Naive thymus-derived CD8-positive, alpha-beta T cell (primary cell): ENCODE measurements around the gene DIABLO. TPM values are rescaled to one million over a fixed set of nuclear protein-coding genes. Genes with fewer than 3 reads are reported as not detected.
"Not testable (repeated sequence)": the region's sequence is repeated elsewhere in the genome, so short reads cannot be mapped to it uniquely, and the experiment has no call there.

Experiments
- ATAC-seq, 2 donors: fragments of 150-1000 bp; cut with Tn5 transposase in 1 of 2; sonication (Bioruptor Pico), chemical (Tn5 transposase) in 1 of 2; 1 replicate in 1 of 2; 2 replicates in 1 of 2; pipeline ENCODE4 v1.10.0; 2021; ENCODE audit warnings: mild to moderate bottlenecking in 2 of 2, moderate library complexity in 2 of 2
- POLR2A ChIA-PET: fragments of 350-600 bp; sonication (Branson Sonifier 250); formaldehyde crosslinking; loops from one replicate; lab custom pipeline; 2021; ENCODE audit warnings: antibody characterized with exemption; lab: Charles Lee
- DNase-seq, 10 donors: peaks; one replicate each; pipeline versions ENCODE4 v3.0.0 to v3.0.0-alpha.2; 2020 to 2022
- H3K27ac Mint-ChIP-seq, 10 donors: one replicate each; pipeline ENCODE4 v1.8.0; 2020 to 2022; ENCODE audit warnings: mild to moderate bottlenecking in 10 of 10, mixed read lengths in 10 of 10, moderate library complexity in 4 of 10, inconsistent platforms in 1 of 10
- H3K27me3 Mint-ChIP-seq, 5 donors: one replicate each; pipeline ENCODE4 v1.8.0; 2021 to 2022; ENCODE audit warnings: mixed read lengths in 5 of 5
- H3K36me3 Mint-ChIP-seq, 3 donors: one replicate each; pipeline ENCODE4 v1.8.0; 2020 to 2022; ENCODE audit warnings: mixed read lengths in 3 of 3, mild to moderate bottlenecking in 2 of 3, inconsistent platforms in 1 of 3
- H3K4me1 Mint-ChIP-seq, 4 donors: one replicate each; pipeline ENCODE4 v1.8.0; 2021 to 2022; ENCODE audit warnings: mixed read lengths in 4 of 4
- H3K4me3 Mint-ChIP-seq, 10 donors: one replicate each; pipeline ENCODE4 v1.8.0; 2020 to 2022; ENCODE audit warnings: mild to moderate bottlenecking in 10 of 10, mixed read lengths in 10 of 10, moderate library complexity in 6 of 10, inconsistent platforms in 1 of 10
- H3K9me3 Mint-ChIP-seq, 9 donors: one replicate each; pipeline ENCODE4 v1.8.0; 2020 to 2022; ENCODE audit warnings: mixed read lengths in 9 of 9, mild to moderate bottlenecking in 3 of 9, inconsistent platforms in 1 of 9, moderate library complexity in 1 of 9
- polyA plus RNA-seq, 3 donors: library from polyadenylated mRNA; unstranded; fragments of 300-500 nt; fragmentation: Illumina TruSeq; gene quantifications; one replicate each; pipeline ENCODE4 v1.2.3, GENCODE V29; 2021
- total RNA-seq, 8 experiments: library from RNA in 2 of 8; stranded (reverse) in 2 of 8; gene quantifications; one replicate each; pipeline ENCODE4 v1.2.3 and lab custom pipeline; 2021 to 2026

The DIABLO gene
- 10 to 100 TPM; 41.7 to 51.0 TPM for total RNA-seq
- polyA plus RNA-seq, result 10 to 100 TPM; 48.2 to 71.3 (median 61.7) TPM
- total RNA-seq (lab: John Stamatoyannopoulos, UW), result 8.8 to 46.3 (median 12.4) reads per million in 6 experiments

DNA sequence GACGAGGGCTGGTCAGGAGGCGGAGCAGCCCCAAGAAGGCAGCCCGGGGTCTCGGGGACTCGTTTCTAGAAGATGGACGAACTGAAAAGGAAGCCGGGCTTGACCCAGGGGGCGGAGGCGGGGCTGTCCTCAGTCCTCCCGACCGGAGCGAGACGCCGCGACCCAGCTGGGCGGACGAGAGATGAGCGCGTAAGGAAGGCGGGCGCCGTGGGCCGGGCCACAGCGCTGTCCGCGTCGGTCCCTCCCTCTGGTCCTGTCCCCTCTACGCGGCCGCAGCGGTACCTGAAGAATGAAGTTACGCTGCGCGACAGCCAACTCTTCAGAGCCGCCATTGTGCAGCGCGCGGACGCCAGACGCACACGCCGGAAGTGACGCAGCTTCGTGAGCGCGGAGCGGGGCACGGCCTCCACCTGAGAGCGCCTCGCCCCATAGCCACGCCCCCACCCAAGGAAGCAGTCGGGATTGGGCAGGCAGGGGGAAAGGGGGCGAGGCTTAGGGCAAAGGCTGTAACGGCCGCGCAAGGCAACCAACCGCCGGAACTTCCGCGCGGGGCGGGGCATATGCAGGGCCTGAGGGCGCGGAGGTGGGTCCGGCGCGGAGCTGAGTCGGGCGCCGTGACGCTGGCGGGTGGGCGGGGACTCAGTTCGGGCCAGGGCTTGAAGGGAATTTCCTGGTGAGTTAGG lies at the start of gene DIABLO:
TSS of gene DIABLO (minus strand) at position 370 of the 683 bp plus-strand sequence. CDS start at position 332, 38 bp downstream.
- peak; percentile 91 for ATAC-seq
- DNase-seq, result peak; percentile 93 to 100 (median 100)
- peak within 1 kb of the TSS; percentile 84 to 93 (median 90) for H3K4me3 Mint-ChIP-seq
- H3K4me1 Mint-ChIP-seq, result peaks cover 22 to 58% (median 43%) of the 10 kb centered on the region in 4 donors
- POLR2A ChIA-PET, result interaction anchor here (0.5 to 4.4 kb wide), 20 partner anchors 19 to 1526 kb away, joined by 3 to 23 read pairs (median 5); partner anchors contain the start of genes ATP6V0A2, B3GNT4, CCDC62 and KNTC1
- peaks cover 0 to 41% (median 10%) of the 10 kb centered on the region in 3 donors for H3K36me3 Mint-ChIP-seq
- no peaks in the 10 kb centered on the region for H3K9me3 Mint-ChIP-seq
- H3K27ac Mint-ChIP-seq, result peak within 1 kb of the TSS; percentile 79 to 97 (median 94)
- H3K27me3 Mint-ChIP-seq, result no peaks in the 10 kb centered on the region

DNA sequence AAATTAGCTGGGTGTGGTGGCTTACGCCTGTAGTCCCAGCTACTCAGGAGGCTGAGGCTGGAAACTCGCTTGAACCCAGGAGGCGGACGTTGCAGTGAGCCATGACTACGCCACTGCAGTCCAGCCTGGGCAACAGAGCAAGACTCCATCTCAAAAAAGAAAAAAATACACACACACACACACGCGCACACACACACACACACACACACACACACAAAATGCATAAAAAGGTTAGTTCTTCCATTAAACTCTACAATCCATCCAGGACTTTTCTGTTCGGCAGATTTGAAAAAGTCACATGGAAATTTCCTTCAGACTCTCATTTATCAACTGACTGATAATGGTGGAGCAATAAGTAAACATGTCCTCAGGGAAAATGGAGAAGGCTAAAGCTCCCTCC lies 49.6 kb upstream of the DIABLO start:
- ATAC-seq (no peak), DNase-seq (no peak)
- no peak overlapping the region for H3K4me3 Mint-ChIP-seq
- H3K27ac Mint-ChIP-seq, result peak overlapping the region in 2 of 10 donors; percentile 27 to 49
- no peaks in the 10 kb centered on the region for H3K9me3 Mint-ChIP-seq
- POLR2A ChIA-PET, result no interaction called here
- peaks cover 0 to 55% (median 2%) of the 10 kb centered on the region in 3 donors for H3K36me3 Mint-ChIP-seq
- H3K27me3 Mint-ChIP-seq, result no peaks in the 10 kb centered on the region
- no peaks in the 10 kb centered on the region for H3K4me1 Mint-ChIP-seq

- ATAC-seq (peak; percentile 80 to 83), DNase-seq (peak; percentile 87 to 97 (median 90))
- POLR2A ChIA-PET, result interaction anchor here (0.6 to 2.8 kb wide), 15 partner anchors 11 to 1580 kb away, joined by 3 to 23 read pairs (median 4); partner anchors contain the start of genes DIABLO, SBNO1 and SNRNP35
- H3K4me3 Mint-ChIP-seq, result peak within 1 kb of the TSS; percentile 96 to 99 (median 98)
- peaks cover 10 to 30% (median 26%) of the 10 kb centered on the region in 4 donors for H3K4me1 Mint-ChIP-seq
- peaks cover 0 to 4% (median 0%) of the 10 kb centered on the region in 9 donors for H3K9me3 Mint-ChIP-seq
- peak within 1 kb of the TSS; percentile 98 to 100 (median 99) for H3K27ac Mint-ChIP-seq
- peaks cover 0 to 37% (median 2%) of the 10 kb centered on the region in 3 donors for H3K36me3 Mint-ChIP-seq
- peaks cover 0 to 3% (median 0%) of the 10 kb centered on the region in 5 donors for H3K27me3 Mint-ChIP-seq
Observed at GRCh38 chr12:122266230-122266901, 40.5 kb upstream of the DIABLO start, which contains the start of gene VPS33A. Gene VPS33A (minus strand): TSS chr12:122266494. CDS start chr12:122266408, 86 bp downstream.

DNA sequence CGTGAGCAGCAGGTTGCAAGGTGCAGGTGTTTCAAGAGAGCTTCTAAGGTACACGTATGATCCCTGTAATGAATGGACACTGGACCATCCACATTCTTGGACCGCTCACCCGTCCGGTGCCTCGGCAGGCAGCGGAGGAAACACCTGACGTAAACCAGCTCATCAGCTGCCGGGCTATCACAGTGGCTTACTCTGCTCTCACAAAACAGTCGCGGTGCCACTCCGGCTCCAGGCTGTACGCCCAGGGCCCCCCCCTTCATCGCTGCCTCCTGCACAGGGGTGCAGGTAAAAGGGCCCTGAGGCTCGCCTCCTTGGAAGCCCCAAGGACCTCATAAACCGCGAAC lies 40.0 kb upstream of the DIABLO start:
- Mint-ChIP-seq H3K4me3 (peak overlapping the region; percentile 96 to 99 (median 98)), H3K27me3 (peaks cover 0 to 3% (median 0%) of the 10 kb centered on the region in 5 donors), H3K27ac (peak overlapping the region; percentile 98 to 100 (median 99)), H3K4me1 (peaks cover 10 to 33% (median 26%) of the 10 kb centered on the region in 4 donors), H3K9me3 (peaks cover 0 to 4% (median 0%) of the 10 kb centered on the region in 9 donors), H3K36me3 (peaks cover 0 to 39% (median 4%) of the 10 kb centered on the region in 3 donors)
- ATAC-seq (peak; percentile 62 to 64), DNase-seq (peak in 2 of 10 donors; percentile 40 to 46)
- POLR2A ChIA-PET, result interaction anchor here (0.6 to 2.8 kb wide), 3 partner anchors 40 to 1098 kb away, joined by 4 to 23 read pairs (median 4); partner anchors contain the start of genes DIABLO and SBNO1

GRCh38 chr12:122265476-122265875 lies 39.6 kb upstream of the DIABLO start:
- Mint-ChIP-seq H3K9me3 (peaks cover 0 to 4% (median 0%) of the 10 kb centered on the region in 9 donors), H3K36me3 (peaks cover 0 to 40% (median 6%) of the 10 kb centered on the region in 3 donors), H3K27me3 (peaks cover 0 to 3% (median 0%) of the 10 kb centered on the region in 5 donors), H3K4me3 (peak overlapping the region; percentile 96 to 99 (median 98)), H3K27ac (peak overlapping the region; percentile 98 to 100 (median 99)), H3K4me1 (peaks cover 10 to 33% (median 26%) of the 10 kb centered on the region in 4 donors)
- ATAC-seq (peak; percentile 26 to 54), DNase-seq (peak in 5 of 10 donors; percentile 10 to 47 (median 35))
- POLR2A ChIA-PET, result interaction anchor here (0.6 to 2.8 kb wide), 3 partner anchors 39 to 1098 kb away, joined by 4 to 23 read pairs (median 4); partner anchors contain the start of genes DIABLO and SBNO1

GRCh38 chr12:122260735-122261134 lies 34.9 kb upstream of the DIABLO start:
- peak overlapping the region in 1 of 10 donors; percentile 27 for H3K27ac Mint-ChIP-seq
- DNase-seq, H3K9me3 Mint-ChIP-seq, POLR2A ChIA-PET, ATAC-seq, H3K4me3 Mint-ChIP-seq, H3K27me3 Mint-ChIP-seq: not testable (repeated sequence)
- H3K4me1 Mint-ChIP-seq, result peaks cover 5 to 48% (median 17%) of the 10 kb centered on the region in 4 donors
- peaks cover 0 to 83% (median 9%) of the 10 kb centered on the region in 3 donors for H3K36me3 Mint-ChIP-seq

DNA sequence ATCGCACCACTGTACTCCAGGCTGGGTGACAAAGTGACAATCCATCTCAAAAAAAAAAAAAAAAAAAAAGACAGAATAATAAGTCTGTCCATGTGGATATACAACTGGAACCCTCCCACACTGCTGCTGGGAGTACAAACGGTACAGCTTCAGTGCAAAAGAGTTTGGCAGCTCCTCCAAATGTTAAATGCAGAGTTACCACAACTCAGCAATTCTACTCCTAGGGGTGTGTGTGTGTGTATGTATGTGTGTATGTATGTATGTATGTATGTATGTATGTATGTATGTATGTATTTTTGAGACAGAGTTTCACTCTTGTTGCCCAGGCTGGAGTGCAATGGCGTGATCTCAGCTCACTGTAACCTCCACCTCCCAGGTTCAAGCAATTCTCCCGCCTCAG lies 33.1 kb upstream of the DIABLO start:
- not testable (repeated sequence) for H3K4me3 Mint-ChIP-seq, H3K27me3 Mint-ChIP-seq, H3K27ac Mint-ChIP-seq, ATAC-seq, H3K9me3 Mint-ChIP-seq, DNase-seq
- POLR2A ChIA-PET, result interaction anchor here (0.7 kb wide), 1 partner anchor 26 kb away, joined by 3 read pairs; no protein-coding TSS in a partner anchor
- Mint-ChIP-seq H3K36me3 (peaks cover 0 to 88% (median 13%) of the 10 kb centered on the region in 3 donors), H3K4me1 (peaks cover 2 to 42% (median 7%) of the 10 kb centered on the region in 4 donors)

GRCh38 chr12:122258462-122258861 lies 32.6 kb upstream of the DIABLO start:
- H3K27me3 Mint-ChIP-seq, H3K9me3 Mint-ChIP-seq, DNase-seq, POLR2A ChIA-PET, H3K27ac Mint-ChIP-seq, H3K4me3 Mint-ChIP-seq, ATAC-seq: not testable (repeated sequence)
- Mint-ChIP-seq H3K4me1 (peaks cover 2 to 43% (median 7%) of the 10 kb centered on the region in 4 donors), H3K36me3 (peaks cover 0 to 86% (median 13%) of the 10 kb centered on the region in 3 donors)

GRCh38 chr12:122250536-122250935 lies 24.7 kb upstream of the DIABLO start:
- Mint-ChIP-seq H3K27me3 (no peaks in the 10 kb centered on the region), H3K36me3 (peaks cover 0 to 74% (median 14%) of the 10 kb centered on the region in 3 donors), H3K4me1 (peaks cover 0 to 19% (median 4%) of the 10 kb centered on the region in 4 donors), H3K27ac (no peak overlapping the region), H3K9me3 (peaks cover 0 to 1% (median 0%) of the 10 kb centered on the region in 9 donors), H3K4me3 (no peak overlapping the region)
- DNase-seq (no peak), ATAC-seq (no peak)
- POLR2A ChIA-PET, result no interaction called here

DNA sequence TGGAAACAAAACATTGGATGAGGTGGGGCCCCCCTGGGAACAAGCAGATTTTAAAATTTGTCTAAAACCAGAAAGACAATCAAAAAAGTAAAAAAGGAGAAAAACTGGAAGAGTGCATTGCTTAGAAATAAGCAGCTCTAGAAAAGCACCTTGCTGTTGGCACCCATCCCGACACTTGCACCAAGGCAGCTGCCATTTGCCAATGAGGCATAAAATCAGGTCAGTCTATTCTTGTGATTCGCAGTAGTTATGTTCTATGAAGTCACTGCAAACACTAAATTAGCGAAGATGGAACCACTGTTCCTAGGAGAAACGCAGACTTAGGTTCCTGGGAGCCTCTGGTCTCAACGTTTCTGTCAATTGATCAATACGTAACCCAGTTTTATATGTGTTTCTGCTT lies 24.2 kb upstream of the DIABLO start:
- Mint-ChIP-seq H3K27me3 (no peaks in the 10 kb centered on the region), H3K4me1 (peaks cover 2 to 21% (median 7%) of the 10 kb centered on the region in 4 donors), H3K36me3 (peaks cover 0 to 69% (median 12%) of the 10 kb centered on the region in 3 donors), H3K27ac (peak overlapping the region in 1 of 10 donors; percentile 80), H3K9me3 (peaks cover 0 to 1% (median 0%) of the 10 kb centered on the region in 9 donors), H3K4me3 (no peak overlapping the region)
- DNase-seq (no peak), ATAC-seq (no peak)
- POLR2A ChIA-PET, result no interaction called here

DNA sequence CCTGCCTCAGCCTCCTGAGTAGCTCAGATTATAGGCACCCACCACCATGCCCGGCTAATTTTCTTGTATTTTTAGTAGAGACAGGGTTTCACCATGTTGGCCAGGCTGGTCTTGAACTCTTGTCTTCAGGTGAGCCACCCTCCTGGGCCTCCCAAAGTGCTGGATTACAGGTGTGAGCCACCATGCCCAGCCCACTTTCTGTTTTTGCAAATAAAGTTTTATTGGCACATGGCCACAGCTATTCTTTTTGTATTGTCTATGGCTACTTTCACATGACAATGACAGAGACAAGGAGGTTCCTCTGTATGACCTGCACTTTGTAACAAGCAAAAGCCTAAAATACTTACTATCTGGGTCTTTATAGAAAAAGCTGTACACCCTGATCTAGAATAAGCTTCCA lies 19.7 kb upstream of the DIABLO start:
- H3K27me3 Mint-ChIP-seq, result no peaks in the 10 kb centered on the region
- POLR2A ChIA-PET, result interaction anchor here (0.5 to 3.1 kb wide), 4 partner anchors 19 to 948 kb away, joined by 3 to 16 read pairs (median 4); partner anchors contain the start of gene DIABLO
- peaks cover 7 to 26% (median 17%) of the 10 kb centered on the region in 4 donors for H3K4me1 Mint-ChIP-seq
- peak overlapping the region in 7 of 10 donors; percentile 6 to 92 (median 53) for H3K27ac Mint-ChIP-seq
- peak overlapping the region in 2 of 10 donors; percentile 28 to 46 for H3K4me3 Mint-ChIP-seq
- peaks cover 0 to 1% (median 0%) of the 10 kb centered on the region in 9 donors for H3K9me3 Mint-ChIP-seq
- DNase-seq (no peak), ATAC-seq (no peak)
- peaks cover 0 to 78% (median 5%) of the 10 kb centered on the region in 3 donors for H3K36me3 Mint-ChIP-seq
